SK-N-MC (cell line): ENCODE measurements around the gene ERP27.

Source experiments
- EZH2 ChIP-seq: fragments of 200-600 bp; sonication (generic); IDR thresholded peaks from one replicate; pipeline ENCODE4 v1.6.1; 2017; ENCODE audit warnings: antibody characterized with exemption
- FOXP2 ChIP-seq: optimal IDR thresholded peaks from 2 replicates; pipeline ENCODE3; 2011; ENCODE audit warnings: mild to moderate bottlenecking, moderate library complexity; ENCODE audit not compliant: insufficient read depth; ENCODE audit errors: extremely low read length, control extremely low read depth
- POLR2AphosphoS5 ChIP-seq: IDR thresholded peaks from 2 replicates; pipeline ENCODE4 v1.6.1; 2012; ENCODE audit warnings: mild to moderate bottlenecking, low read depth, low read length, borderline replicate concordance

DNA sequence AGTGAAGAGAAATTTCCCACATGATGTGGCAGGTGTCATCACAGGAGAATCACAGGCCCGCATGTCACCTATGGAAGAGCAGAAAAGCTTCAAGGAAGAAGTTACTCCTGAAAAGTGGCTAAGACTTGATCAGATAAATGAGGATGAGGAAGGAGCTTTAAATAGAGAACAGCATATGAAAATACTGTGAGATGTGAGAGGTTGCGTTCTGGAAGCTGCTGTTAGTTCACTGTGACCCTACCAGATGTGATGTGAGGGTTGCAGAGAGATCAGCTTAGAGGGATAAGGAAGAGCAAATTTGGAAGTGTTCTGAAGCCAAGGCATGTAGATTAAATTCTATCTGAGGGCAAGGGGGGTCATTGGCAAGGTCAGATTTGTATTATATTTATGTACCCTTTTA is 17.1 kb downstream of the ERP27 start:
- TF ChIP-seq POLR2AphosphoS5 = no peak
- TF ChIP-seq EZH2 = no peak
- TF ChIP-seq FOXP2 = no peak
